CD4-positive, alpha-beta memory T cell (primary cell): Measurements from ENCODE around the gene OPRL1. TPM values are rescaled to one million over a fixed set of nuclear protein-coding genes. Genes with fewer than 3 reads are reported as not detected.

ENCODE experiments used
- CTCF ChIA-PET: fragments of 350-600 bp; sonication (Branson Sonifier 250); formaldehyde crosslinking; loops from one replicate; lab custom pipeline; 2021; ENCODE audit warnings: inconsistent platforms; ENCODE audit not compliant: partially characterized antibody; lab: Charles Lee
- POLR2A ChIA-PET: fragments of 350-600 bp; sonication (Branson Sonifier 250); formaldehyde crosslinking; loops from one replicate; lab custom pipeline; 2021; ENCODE audit not compliant: partially characterized antibody; lab: Charles Lee
- DNase-seq, 5 donors: peaks; one replicate each; pipeline versions ENCODE4 v3.0.0 to v3.0.0-alpha.2; 2020 to 2022; ENCODE audit warnings: mixed read lengths in 1 of 5
- H3K27ac ChIP-seq: one replicate; pipeline ENCODE4 v1.7.0; 2013; ENCODE audit warnings: low read depth, low read length
- H3K27me3 ChIP-seq: 2 replicates; pipeline ENCODE4 v1.7.0; 2013; ENCODE audit warnings: mild to moderate bottlenecking, low read length, moderate library complexity; ENCODE audit not compliant: insufficient read depth
- H3K36me3 ChIP-seq: 2 replicates; pipeline ENCODE4 v1.7.0; 2013; ENCODE audit warnings: mild to moderate bottlenecking, low read length, moderate library complexity; ENCODE audit not compliant: insufficient read depth
- H3K4me1 ChIP-seq: 2 replicates; pipeline ENCODE4 v1.7.0; 2013; ENCODE audit warnings: mild to moderate bottlenecking, low read length, moderate library complexity; ENCODE audit not compliant: insufficient read depth
- H3K4me3 ChIP-seq, 2 donors: one replicate each; pipeline ENCODE4 v1.7.0; 2013; ENCODE audit warnings: low read length in 2 of 2, mild to moderate bottlenecking in 1 of 2
- H3K9me3 ChIP-seq, 2 donors: one replicate each; pipeline ENCODE4 v1.7.0; 2013; ENCODE audit warnings: low read length in 2 of 2, control low read depth in 1 of 2; ENCODE audit not compliant: control insufficient read depth in 1 of 2
- H3K27ac Mint-ChIP-seq, 7 donors: one replicate each; pipeline ENCODE4 v1.8.0; 2020 to 2021; ENCODE audit warnings: mixed read lengths in 7 of 7, mild to moderate bottlenecking in 6 of 7, inconsistent platforms in 3 of 7, moderate library complexity in 3 of 7
- H3K27me3 Mint-ChIP-seq, 2 donors: one replicate each; pipeline ENCODE4 v1.8.0; 2020 to 2021; ENCODE audit warnings: mixed read lengths in 2 of 2
- H3K36me3 Mint-ChIP-seq, 2 donors: one replicate each; pipeline ENCODE4 v1.8.0; 2020 to 2021; ENCODE audit warnings: mixed read lengths in 2 of 2, inconsistent platforms in 1 of 2, mild to moderate bottlenecking in 1 of 2
- H3K4me1 Mint-ChIP-seq, 4 donors: one replicate each; pipeline ENCODE4 v1.8.0; 2020 to 2021; ENCODE audit warnings: mixed read lengths in 4 of 4, mild to moderate bottlenecking in 1 of 4
- H3K4me3 Mint-ChIP-seq, 8 donors: one replicate each; pipeline ENCODE4 v1.8.0; 2020 to 2021; ENCODE audit warnings: mixed read lengths in 8 of 8, mild to moderate bottlenecking in 7 of 8, moderate library complexity in 6 of 8, inconsistent platforms in 3 of 8
- H3K9me3 Mint-ChIP-seq, 8 donors: one replicate each; pipeline ENCODE4 v1.8.0; 2020 to 2021; ENCODE audit warnings: mixed read lengths in 8 of 8, mild to moderate bottlenecking in 5 of 8, inconsistent platforms in 3 of 8, moderate library complexity in 1 of 8
- intact Hi-C: fragments of 100-400 bp; cut with micrococcal nuclease; formaldehyde crosslinking; loops from one replicate; pipeline ENCODE4 v1.15.1; 2023
- polyA plus RNA-seq, 2 donors: library from polyadenylated mRNA; unstranded; fragments of 300-500 nt; fragmentation: Illumina TruSeq; gene quantifications; one replicate each; pipeline ENCODE4 v1.2.3, GENCODE V29; 2021
- total RNA-seq, 2 experiments: library from RNA; stranded (reverse); gene quantifications; one replicate each; pipeline ENCODE4 v1.2.3, GENCODE V29; 2021

OPRL1 gene
- total and polyA plus RNA-seq, 4 experiments from 2014 or later, result 0.68 to 1.1 (median 0.97) TPM

- ChIA-PET CTCF (interaction anchor here (0.7 kb wide), 1 partner anchor 35 kb away, joined by 3 read pairs; no protein-coding TSS in a partner anchor), POLR2A (no interaction called here)
- Mint-ChIP-seq H3K27me3 (no peaks in the 10 kb centered on the region), H3K27ac (no peak overlapping the region), H3K9me3 (no peaks in the 10 kb centered on the region), H3K4me1 (peaks cover 0 to 2% (median 0%) of the 10 kb centered on the region in 4 donors), H3K36me3 (no peaks in the 10 kb centered on the region), H3K4me3 (no peak overlapping the region)
- Histone ChIP-seq H3K4me1 (no peaks in the 10 kb centered on the region), H3K4me3 (no peak overlapping the region), H3K9me3 (no peaks in the 10 kb centered on the region), H3K36me3 (no peaks in the 10 kb centered on the region), H3K27me3 (no peaks in the 10 kb centered on the region), H3K27ac (no peak overlapping the region)
- intact Hi-C loops, result no loop called here
- DNase-seq, result no peak
These were observed 33.0 kb downstream of the OPRL1 start for GRCh38 chr20:64112691-64113443.

GRCh38 chr20:64113444-64113775, 33.5 kb downstream of the OPRL1 start:
- no peaks in the 10 kb centered on the region for H3K4me1 ChIP-seq
- no peaks in the 10 kb centered on the region for H3K36me3 ChIP-seq
- POLR2A ChIA-PET, result no interaction called here
- no peaks in the 10 kb centered on the region for H3K27me3 ChIP-seq
- Mint-ChIP-seq H3K27ac (no peak overlapping the region), H3K36me3 (no peaks in the 10 kb centered on the region), H3K27me3 (no peaks in the 10 kb centered on the region), H3K9me3 (no peaks in the 10 kb centered on the region), H3K4me3 (no peak overlapping the region), H3K4me1 (no peaks in the 10 kb centered on the region)
- intact Hi-C loops, result no loop called here
- no peaks in the 10 kb centered on the region for H3K9me3 ChIP-seq
- H3K4me3 ChIP-seq, result no peak overlapping the region
- H3K27ac ChIP-seq, result no peak overlapping the region
- no peak for DNase-seq
- CTCF ChIA-PET, result interaction anchor here (0.7 kb wide), 1 partner anchor 35 kb away, joined by 3 read pairs; no protein-coding TSS in a partner anchor

GRCh38 chr20:64113796-64114355, 34.0 kb downstream of the OPRL1 start:
- H3K4me1 ChIP-seq, result no peaks in the 10 kb centered on the region
- no peaks in the 10 kb centered on the region for H3K9me3 Mint-ChIP-seq
- ChIA-PET CTCF (interaction anchor here (0.7 kb wide), 1 partner anchor 36 kb away, joined by 3 read pairs; no protein-coding TSS in a partner anchor), POLR2A (no interaction called here)
- no peaks in the 10 kb centered on the region for H3K36me3 Mint-ChIP-seq
- H3K27me3 ChIP-seq, result no peaks in the 10 kb centered on the region
- intact Hi-C loops, result no loop called here
- no peaks in the 10 kb centered on the region for H3K36me3 ChIP-seq
- H3K4me3 ChIP-seq, result no peak overlapping the region
- no peak overlapping the region for H3K27ac Mint-ChIP-seq
- no peak for DNase-seq
- H3K4me3 Mint-ChIP-seq, result no peak overlapping the region
- H3K9me3 ChIP-seq, result no peaks in the 10 kb centered on the region
- no peaks in the 10 kb centered on the region for H3K27me3 Mint-ChIP-seq
- H3K27ac ChIP-seq, result no peak overlapping the region
- H3K4me1 Mint-ChIP-seq, result no peaks in the 10 kb centered on the region

- intact Hi-C loops, result no loop called here
- Mint-ChIP-seq H3K4me1 (no peaks in the 10 kb centered on the region), H3K4me3 (no peak overlapping the region), H3K27me3 (no peaks in the 10 kb centered on the region), H3K36me3 (no peaks in the 10 kb centered on the region), H3K27ac (peak overlapping the region in 1 of 7 donors; percentile 62), H3K9me3 (no peaks in the 10 kb centered on the region)
- Histone ChIP-seq H3K27ac (no peak overlapping the region), H3K4me1 (no peaks in the 10 kb centered on the region), H3K9me3 (no peaks in the 10 kb centered on the region), H3K4me3 (no peak overlapping the region), H3K36me3 (no peaks in the 10 kb centered on the region), H3K27me3 (no peaks in the 10 kb centered on the region)
- DNase-seq, result no peak
- ChIA-PET POLR2A (no interaction called here), CTCF (no interaction called here)
These were observed 34.6 kb downstream of the OPRL1 start for GRCh38 chr20:64114356-64114971.

- Histone ChIP-seq H3K36me3 (no peaks in the 10 kb centered on the region), H3K4me3 (no peak overlapping the region), H3K9me3 (no peaks in the 10 kb centered on the region), H3K4me1 (peaks cover 8% of the 10 kb centered on the region), H3K27ac (no peak overlapping the region), H3K27me3 (no peaks in the 10 kb centered on the region)
- Mint-ChIP-seq H3K9me3 (peaks cover 0 to 6% (median 0%) of the 10 kb centered on the region in 8 donors), H3K36me3 (no peaks in the 10 kb centered on the region), H3K4me1 (peaks cover 3 to 7% (median 5%) of the 10 kb centered on the region in 4 donors), H3K27ac (no peak overlapping the region), H3K27me3 (no peaks in the 10 kb centered on the region), H3K4me3 (no peak overlapping the region)
- no peak for DNase-seq
- ChIA-PET POLR2A (no interaction called here), CTCF (interaction anchor here (1.5 kb wide), 1 partner anchor 77 kb away, joined by 3 read pairs; no protein-coding TSS in a partner anchor)
- intact Hi-C loops, result no loop called here
These were observed 35.5 kb downstream of the OPRL1 start for GRCh38 chr20:64115171-64115911.

GRCh38 chr20:64116016-64116415, 36.1 kb downstream of the OPRL1 start:
- no peaks in the 10 kb centered on the region for H3K36me3 ChIP-seq
- H3K27ac ChIP-seq, result no peak overlapping the region
- Mint-ChIP-seq H3K36me3 (no peaks in the 10 kb centered on the region), H3K27me3 (peaks cover 0 to 2% of the 10 kb centered on the region in 2 donors), H3K27ac (peak overlapping the region in 1 of 7 donors; percentile 17), H3K4me3 (no peak overlapping the region), H3K4me1 (peaks cover 3 to 10% (median 7%) of the 10 kb centered on the region in 4 donors), H3K9me3 (peaks cover 0 to 6% (median 0%) of the 10 kb centered on the region in 8 donors)
- peaks cover under 1% of the 10 kb centered on the region for H3K27me3 ChIP-seq
- DNase-seq, result no peak
- no peaks in the 10 kb centered on the region for H3K9me3 ChIP-seq
- peaks cover 11% of the 10 kb centered on the region for H3K4me1 ChIP-seq
- CTCF ChIA-PET, result interaction anchor here (1.5 kb wide), 1 partner anchor 78 kb away, joined by 3 read pairs; no protein-coding TSS in a partner anchor
- H3K4me3 ChIP-seq, result no peak overlapping the region
- intact Hi-C loops, result no loop called here
- POLR2A ChIA-PET, result no interaction called here
